ENCODE measurements around the gene OTOA.

OTOA gene

DNA sequence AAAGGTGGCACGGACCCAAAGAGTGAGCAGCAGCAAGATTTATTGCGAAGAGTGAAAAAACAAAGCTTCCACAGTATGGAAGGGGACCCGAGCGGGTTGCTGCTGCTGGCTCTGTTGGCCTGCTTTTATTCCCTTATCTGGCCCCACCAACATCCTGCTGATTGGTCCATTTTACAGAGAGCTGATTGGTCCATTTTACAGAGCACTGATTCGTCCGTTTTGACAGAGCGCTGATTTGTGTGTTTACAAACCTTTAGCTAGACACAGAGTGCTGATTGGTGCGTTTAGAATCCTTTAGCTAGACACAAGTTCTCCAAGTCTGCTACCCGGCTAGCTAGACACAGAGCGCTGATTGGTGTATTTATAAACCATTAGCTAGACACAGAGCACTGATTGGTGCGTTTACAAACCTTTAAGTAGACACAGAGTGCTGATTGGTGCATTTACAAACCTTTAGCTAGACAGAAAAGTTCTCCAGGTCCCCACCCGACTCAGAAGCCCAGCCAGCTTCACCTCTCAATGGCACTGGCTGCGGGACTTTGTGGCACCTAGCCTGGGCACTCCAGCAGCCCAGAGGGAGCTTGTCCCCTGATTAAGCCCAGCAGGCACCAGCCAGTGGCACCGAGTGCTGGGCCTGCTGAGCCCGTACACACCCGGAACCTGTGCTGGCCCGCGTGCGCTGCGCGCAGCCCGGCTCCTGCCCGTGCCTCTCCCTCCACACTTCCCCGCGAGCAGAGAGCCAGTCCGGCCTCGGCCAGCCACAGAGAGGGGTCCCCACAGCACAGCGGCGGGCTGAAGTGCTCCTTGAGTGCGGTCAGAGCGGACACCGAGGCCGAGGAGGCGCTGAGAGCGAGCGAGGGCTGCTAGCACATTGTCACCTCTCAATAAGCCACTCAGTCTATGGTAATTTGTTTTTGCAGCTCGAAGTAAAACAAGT is 26.5 kb upstream of the OTOA start:
- no peak for TF ChIP-seq FOXP2 (optimal IDR thresholded peaks at IDR 0.05; ENCODE audit: borderline replicate concordance, extremely low read depth, extremely low read length, insufficient read depth)
- TF ChIP-seq POLR2AphosphoS5 (IDR thresholded peaks at IDR 0.05; ENCODE audit: low read depth, low read length) = no peak
- no peak for TF ChIP-seq SIN3A (IDR thresholded peaks at IDR 0.05; ENCODE audit: borderline replicate concordance, insufficient read depth, low read length)
- no peak for TF ChIP-seq REST (IDR thresholded peaks at IDR 0.05; ENCODE audit: insufficient read depth in 1 of 2, low read depth in 2 of 2, low read length in 2 of 2)

- no peak for TF ChIP-seq FOXP2 (optimal IDR thresholded peaks at IDR 0.05; ENCODE audit: borderline replicate concordance, extremely low read depth, extremely low read length, insufficient read depth)
- no peak for TF ChIP-seq POLR2AphosphoS5 (IDR thresholded peaks at IDR 0.05; ENCODE audit: low read depth, low read length)
- TF ChIP-seq TAF1 (IDR thresholded peaks at IDR 0.05; ENCODE audit: borderline replicate concordance, insufficient read depth, low read length) = no peak
- no peak for TF ChIP-seq SIN3A (IDR thresholded peaks at IDR 0.05; ENCODE audit: borderline replicate concordance, insufficient read depth, low read length)
- no peak for TF ChIP-seq REST (IDR thresholded peaks at IDR 0.05; ENCODE audit: insufficient read depth in 1 of 2, low read depth in 2 of 2, low read length in 2 of 2)
Observed at GRCh38 chr16:21638573-21638975, 25.2 kb upstream of the OTOA start.

- TF ChIP-seq REST (IDR thresholded peaks at IDR 0.05; ENCODE audit: insufficient read depth in 1 of 2, low read depth in 2 of 2, low read length in 2 of 2) (no peak), TAF1 (IDR thresholded peaks at IDR 0.05; ENCODE audit: borderline replicate concordance, insufficient read depth, low read length) (no peak), FOXP2 (optimal IDR thresholded peaks at IDR 0.05; ENCODE audit: borderline replicate concordance, extremely low read depth, extremely low read length, insufficient read depth) (no peak), POLR2AphosphoS5 (IDR thresholded peaks at IDR 0.05; ENCODE audit: low read depth, low read length) (no peak), SIN3A (IDR thresholded peaks at IDR 0.05; ENCODE audit: borderline replicate concordance, insufficient read depth, low read length) (no peak)
Observed at GRCh38 chr16:21639493-21639892, 24.3 kb upstream of the OTOA start.

DNA sequence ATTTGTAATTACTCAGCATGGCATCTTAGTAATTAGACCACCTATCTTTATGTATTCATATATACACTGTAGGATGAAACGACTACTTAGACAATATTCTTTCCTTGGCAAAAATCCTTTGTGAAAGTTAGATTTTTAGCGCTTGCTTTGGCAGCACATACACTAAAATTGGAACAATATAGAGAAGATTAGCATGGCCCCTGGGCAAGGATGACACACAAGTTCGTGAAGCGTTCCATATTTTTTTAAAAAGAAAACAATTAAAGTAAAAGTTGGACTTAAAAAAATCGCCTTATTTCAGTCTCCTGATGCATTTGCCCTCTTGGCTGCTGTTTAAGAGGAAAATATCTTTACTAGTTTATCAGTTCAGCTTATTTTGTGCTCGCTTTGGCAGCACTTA is 21.9 kb upstream of the OTOA start:
- TF ChIP-seq SIN3A (IDR thresholded peaks at IDR 0.05; ENCODE audit: borderline replicate concordance, insufficient read depth, low read length) (no peak), TAF1 (IDR thresholded peaks at IDR 0.05; ENCODE audit: borderline replicate concordance, insufficient read depth, low read length) (no peak), REST (IDR thresholded peaks at IDR 0.05; ENCODE audit: insufficient read depth in 1 of 2, low read depth in 2 of 2, low read length in 2 of 2) (no peak), FOXP2 (optimal IDR thresholded peaks at IDR 0.05; ENCODE audit: borderline replicate concordance, extremely low read depth, extremely low read length, insufficient read depth) (no peak), POLR2AphosphoS5 (IDR thresholded peaks at IDR 0.05; ENCODE audit: low read depth, low read length) (no peak)

All from PFSK-1 (cell line).